A673 (cell line): ENCODE measurements around the gene BTBD6.

ENCODE experiments used
- EZH2 ChIP-seq: fragments of 200-600 bp; sonication (generic); IDR thresholded peaks from 2 replicates; pipeline ENCODE4 v1.6.1; 2017; ENCODE audit warnings: borderline replicate concordance, low read depth, mild to moderate bottlenecking, mixed read lengths, antibody characterized with exemption, low read length; ENCODE audit not compliant: poor library complexity, severe bottlenecking
- TF ChIP-seq, protein P1 (sequence below): fragments of 300-800, 200-600 bp; sonication (generic); conservative IDR thresholded peaks from 2 replicates; pipeline ENCODE4 v1.5.1; 2017; ENCODE audit warnings: low read depth, mild to moderate bottlenecking, antibody characterized with exemption, low read length, moderate library complexity, mixed read lengths

DNA sequence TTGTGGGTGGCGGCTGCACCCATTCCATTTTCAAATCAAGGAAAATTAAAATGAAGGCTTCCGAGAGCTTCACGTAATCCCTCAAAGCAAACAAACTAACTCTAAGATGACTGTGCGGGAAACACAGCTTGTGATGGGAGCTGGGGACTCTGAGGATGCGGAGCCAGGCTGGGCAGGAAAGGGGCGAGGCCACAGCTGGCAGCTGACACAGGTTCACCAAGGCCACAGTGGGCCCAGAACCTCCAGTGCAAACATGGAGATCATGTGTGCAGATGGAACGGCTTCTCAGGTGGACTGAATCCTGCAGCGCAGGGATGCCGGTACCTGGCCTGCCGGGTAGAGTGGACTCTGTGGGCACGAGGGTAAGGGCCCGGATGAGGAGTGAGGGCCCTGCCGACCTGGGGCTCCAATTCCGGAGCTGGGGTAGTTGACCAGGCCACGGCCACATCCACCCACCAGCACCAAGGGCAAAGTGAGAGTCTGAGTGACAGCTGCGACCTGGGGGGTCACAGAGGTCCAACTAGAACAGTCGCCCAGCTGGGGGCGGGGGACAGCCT is 19.2 kb upstream of the BTBD6 start:
- TF ChIP-seq, protein P1, sequence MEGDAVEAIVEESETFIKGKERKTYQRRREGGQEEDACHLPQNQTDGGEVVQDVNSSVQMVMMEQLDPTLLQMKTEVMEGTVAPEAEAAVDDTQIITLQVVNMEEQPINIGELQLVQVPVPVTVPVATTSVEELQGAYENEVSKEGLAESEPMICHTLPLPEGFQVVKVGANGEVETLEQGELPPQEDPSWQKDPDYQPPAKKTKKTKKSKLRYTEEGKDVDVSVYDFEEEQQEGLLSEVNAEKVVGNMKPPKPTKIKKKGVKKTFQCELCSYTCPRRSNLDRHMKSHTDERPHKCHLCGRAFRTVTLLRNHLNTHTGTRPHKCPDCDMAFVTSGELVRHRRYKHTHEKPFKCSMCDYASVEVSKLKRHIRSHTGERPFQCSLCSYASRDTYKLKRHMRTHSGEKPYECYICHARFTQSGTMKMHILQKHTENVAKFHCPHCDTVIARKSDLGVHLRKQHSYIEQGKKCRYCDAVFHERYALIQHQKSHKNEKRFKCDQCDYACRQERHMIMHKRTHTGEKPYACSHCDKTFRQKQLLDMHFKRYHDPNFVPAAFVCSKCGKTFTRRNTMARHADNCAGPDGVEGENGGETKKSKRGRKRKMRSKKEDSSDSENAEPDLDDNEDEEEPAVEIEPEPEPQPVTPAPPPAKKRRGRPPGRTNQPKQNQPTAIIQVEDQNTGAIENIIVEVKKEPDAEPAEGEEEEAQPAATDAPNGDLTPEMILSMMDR: no peak
- TF ChIP-seq EZH2: no peak
